ENCODE measurements around the gene SNX32.
A peak's percentile ranks its signal among the peaks of the same experiment; 100 is the strongest.

SNX32 gene

DNA sequence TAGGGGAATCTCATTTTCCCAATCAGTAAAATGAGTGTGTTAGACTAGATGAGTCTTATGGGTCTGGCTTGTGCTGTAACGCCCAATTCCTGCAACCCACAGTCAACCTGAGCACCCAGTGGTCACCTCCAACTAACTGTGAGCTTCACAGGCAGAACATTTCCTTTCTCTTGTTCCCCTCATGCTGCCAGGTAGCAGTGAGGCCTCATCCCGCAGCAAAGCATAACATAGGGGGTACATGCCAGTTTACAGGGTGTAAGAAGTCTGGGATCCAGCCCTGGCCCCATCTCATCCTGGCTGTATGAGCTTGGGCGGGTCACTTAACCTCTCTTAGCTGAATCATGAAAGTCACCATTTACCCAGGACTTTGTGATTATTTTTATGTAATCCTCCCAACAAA is 35.1 kb downstream of the SNX32 start:
- no peak for DNase-seq (ENCODE audit: low spot score)

DNA sequence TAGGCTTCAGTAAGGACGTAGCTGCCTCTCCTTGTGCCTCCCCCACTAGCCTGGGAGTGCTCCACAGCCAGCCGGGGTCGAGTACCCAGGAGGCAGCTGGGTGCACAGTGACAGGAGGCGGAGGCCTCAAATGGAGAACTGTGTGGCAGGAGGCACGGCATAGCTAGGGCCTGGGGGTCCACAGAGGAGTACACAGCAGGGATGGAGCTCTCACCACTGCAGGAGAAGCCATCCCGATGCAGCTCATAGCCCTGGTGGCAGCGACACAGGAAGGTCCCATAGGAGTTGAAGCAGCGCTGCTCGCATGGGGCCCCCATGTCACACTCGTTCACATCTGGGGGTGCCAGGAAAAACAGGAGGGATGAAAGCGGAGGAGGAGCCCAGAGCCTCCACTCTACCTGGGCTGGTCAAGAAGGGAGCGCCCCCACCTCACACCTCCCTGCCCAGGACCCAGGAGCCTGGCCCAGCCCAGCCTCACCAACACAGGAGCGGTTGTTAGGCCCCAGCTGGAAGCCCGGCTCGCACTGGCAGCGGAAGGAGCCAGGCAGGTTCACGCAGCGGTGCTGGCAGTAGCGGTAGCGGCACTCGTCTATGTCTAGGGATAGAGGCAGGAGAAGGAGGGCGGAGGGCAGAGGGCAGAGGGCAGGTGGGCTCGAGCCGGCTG is 36.0 kb downstream of the SNX32 start:
- DNase-seq (ENCODE audit: low spot score), result no peak

DNA sequence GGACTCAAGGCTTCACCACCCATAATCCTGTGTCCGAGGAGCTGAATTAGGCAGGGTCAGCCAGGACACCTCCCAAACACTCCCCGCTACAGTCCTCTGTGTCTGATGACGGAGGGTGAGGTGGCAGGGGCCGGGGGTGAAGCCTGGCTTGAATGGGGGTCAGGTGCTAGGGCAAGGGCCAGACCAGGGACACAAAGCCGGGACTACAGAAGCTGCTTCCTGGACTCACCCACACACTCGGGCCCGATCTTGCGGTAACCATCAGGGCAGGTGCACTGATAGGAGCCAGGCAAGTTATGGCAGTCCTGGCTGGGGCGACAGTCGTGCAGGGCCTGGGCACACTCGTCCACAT is 36.5 kb downstream of the SNX32 start:
- no peak for DNase-seq (ENCODE audit: low spot score)

DNA sequence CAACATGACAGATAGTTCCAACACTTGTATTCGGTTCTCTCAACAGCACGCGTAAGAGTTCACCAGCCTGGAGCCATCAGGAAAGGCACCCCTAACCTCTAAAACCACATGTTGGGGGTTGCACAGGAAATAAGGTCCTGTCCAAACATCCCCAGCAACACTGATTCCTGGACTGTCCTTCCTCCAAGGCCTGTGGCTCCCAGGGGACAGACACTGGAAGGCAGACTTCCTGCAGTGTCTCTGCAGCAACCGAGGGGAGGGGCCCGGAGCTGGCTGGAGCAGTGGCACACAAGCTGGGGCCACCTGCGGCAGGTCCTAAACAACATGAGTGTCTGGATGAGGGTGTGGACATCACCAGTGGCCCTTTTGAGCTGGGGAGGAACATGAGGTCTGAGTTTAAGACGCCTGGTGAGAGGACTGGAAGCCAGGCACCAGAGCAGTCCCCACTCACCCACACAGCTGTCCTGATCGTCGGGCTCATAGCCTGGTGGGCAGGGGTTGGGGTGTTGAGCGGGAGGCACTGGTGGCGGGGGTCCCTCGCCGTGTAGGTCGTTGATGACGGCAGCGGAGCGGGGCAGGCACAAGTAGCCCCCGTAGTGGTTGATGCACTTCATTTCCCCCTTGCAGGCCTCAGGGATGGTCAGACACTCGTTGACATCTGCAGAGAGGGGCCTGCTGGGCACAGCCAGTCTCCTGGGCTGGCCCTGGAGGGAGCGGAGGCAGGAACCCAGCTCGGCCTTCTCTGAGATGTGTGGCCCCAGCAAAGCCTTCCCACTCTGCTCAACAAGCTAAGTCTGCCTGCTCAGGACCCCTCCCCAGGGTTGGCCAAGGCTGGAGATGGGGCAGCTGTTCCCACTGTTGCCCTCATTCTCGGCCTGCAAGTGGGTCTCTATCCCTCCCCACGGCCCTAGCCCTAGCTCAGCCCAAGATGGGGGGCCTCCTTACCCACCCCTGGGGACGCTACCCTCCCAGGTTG is 37.2 kb downstream of the SNX32 start:
- no peak for DNase-seq (ENCODE audit: low spot score)

DNA sequence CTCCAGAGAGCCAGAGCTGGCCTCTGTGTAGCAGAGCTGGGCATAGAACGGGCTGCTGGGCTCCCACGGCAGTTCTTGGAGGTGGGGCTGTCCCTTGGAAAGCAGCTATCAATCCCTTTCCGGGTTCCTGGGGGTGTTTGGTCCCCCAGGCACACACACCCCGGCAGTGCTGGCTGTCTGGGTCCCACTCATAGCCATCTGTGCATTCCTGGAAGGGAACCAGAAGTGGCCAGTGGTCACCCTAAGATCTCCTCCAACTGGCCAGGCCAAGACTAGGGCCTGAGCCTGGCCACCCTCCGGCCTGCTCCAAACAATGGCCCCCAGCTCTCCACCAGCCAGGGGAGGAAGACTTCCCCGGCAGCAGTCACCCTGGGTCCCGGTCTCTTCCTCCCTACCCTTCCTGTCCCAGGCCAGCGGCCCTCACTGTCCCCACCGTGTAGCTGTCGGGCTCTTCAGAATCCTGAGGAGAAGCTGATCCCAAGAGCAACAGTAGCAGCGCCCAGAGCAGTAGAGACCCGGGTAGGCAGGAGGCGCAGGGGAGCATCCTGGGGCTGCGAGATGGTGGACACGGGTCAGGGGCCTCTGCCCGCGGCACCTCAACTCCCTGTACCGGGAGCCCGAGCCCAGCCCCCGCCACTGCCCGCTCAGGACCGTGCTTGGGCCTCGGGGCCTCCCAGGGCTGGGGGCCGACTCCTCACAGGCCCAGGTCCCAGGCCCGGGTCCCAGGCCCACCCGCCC is 38.2 kb downstream of the SNX32 start:
- DNase-seq (ENCODE audit: low spot score), result no peak

DNA sequence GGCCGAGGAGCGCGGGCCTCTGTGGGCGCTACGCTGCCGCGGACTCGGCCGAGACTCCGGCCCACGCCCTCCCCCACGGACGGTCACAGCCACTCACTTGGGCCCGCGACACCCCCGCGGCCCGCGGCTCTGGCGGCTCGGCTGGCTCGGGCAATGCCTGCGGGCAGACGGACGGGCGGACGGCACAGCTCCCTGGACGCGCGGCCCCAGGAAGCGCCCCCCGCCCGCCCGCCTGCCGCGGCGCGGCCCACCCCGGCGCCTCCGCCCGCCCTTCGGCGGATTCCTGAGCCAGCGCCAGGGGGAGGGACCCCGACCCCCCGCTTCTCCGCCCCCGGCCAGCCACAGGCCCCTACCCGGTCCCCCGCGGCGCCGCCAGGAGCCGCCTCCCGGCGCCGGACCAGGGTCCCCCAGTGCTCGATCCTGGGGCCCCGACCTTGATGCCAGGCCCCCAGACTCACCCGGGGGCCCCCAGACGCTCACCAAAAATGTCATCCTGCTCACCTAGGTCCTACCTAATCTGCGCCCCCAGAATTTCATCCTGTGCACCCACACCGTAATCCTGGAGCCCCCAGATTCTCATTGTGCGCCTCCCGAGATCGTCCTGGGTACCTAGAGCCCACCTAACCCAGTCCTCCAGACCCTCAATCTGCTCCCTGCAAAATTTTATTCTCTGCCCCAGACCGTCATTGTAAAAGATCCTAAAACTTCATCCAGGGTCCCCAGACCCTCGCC is 39.0 kb downstream of the SNX32 start, which contains the start of gene EFEMP2:
Gene EFEMP2 (minus strand): TSS at position 215 of the 732 bp plus-strand sequence. CDS start 446 bp downstream, outside the sequence.
- DNase-seq (ENCODE audit: low spot score), result no peak

DNA sequence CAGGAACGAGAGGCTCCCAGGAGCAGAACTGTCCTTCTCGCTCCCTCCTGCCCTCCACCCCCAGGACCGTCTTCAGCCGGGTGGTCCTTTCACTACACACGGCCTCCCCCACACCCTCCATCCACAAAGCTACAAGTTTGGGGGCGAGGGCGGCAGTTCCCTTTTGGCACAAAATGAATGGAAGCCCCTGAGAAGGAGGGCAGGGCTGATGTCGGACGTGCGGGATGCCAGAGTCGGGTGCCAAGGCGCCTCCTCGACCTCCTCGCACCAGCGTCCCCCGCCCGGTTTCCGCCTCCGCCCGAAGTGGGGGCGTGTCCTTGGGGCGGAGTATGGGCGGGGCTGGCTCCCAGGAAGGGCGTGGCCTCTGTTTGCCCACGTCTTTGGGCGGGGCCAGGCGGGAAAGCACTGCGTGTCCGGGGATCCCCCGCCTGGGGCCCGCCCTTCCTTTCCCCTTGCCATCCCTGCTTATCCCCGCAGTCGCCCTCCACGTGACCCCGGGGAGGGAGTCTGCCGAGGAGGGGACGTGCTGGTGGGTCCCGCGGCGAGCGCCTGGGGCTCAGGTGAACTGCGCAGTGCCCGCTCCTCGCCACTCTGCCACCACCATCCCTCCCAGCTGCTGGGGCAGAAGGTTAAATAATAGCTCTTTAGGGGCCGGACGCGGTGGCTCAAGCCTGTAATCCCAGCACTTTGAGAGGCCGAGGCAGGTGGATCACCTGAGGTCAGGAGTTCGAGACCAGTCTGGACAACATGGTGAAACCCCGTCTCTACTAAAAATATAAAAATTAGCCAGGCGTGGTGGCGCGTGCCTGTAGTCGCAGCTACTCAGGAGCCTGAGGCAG is 39.8 kb downstream of the SNX32 start:
- peak; percentile 96 for DNase-seq (ENCODE audit: low spot score)

DNA sequence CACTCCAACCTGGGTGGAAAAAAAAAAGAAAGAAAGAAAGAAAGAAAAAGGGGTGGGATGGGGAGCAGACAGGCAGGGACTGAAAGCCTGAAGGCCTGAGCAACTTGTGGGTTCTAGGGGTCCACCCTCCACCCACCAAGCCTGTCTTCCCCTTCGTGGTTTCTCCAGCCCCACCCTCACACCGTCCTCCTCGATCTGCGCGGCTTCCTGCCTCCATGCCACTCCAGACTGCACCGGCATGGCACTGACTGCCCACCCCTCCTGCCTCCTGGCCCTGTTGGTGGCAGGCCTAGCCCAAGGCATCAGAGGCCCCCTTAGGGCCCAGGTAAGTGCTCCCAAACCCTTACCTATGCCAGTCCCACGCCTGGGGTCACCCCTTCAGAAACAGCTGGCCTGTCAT is 45.9 kb downstream of the SNX32 start, which contains the start of gene CTSW:
Gene CTSW (plus strand): TSS at position 221 of the 400 bp plus-strand sequence. CDS start 18 bp downstream, at position 239.
- DNase-seq (ENCODE audit: low spot score), result no peak

DNA sequence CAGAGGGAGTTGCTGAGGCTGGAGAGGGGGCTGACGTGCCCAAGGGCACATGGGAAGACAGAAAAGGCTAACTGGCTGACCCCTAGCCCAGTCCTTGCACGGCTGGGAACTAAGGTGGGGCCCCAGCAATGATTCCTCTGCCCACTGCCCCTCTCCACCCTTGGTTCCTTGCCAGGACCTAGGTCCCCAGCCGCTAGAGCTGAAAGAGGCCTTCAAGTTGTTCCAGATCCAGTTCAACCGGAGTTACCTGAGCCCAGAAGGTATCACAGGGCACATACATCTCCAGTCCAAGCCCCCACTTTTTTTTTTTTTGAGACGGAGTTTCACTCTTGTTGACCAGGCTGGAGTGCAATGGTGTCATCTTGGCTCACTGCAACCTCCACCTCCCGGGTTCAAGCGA is 46.3 kb downstream of the SNX32 start:
- DNase-seq (ENCODE audit: low spot score), result no peak

DNA sequence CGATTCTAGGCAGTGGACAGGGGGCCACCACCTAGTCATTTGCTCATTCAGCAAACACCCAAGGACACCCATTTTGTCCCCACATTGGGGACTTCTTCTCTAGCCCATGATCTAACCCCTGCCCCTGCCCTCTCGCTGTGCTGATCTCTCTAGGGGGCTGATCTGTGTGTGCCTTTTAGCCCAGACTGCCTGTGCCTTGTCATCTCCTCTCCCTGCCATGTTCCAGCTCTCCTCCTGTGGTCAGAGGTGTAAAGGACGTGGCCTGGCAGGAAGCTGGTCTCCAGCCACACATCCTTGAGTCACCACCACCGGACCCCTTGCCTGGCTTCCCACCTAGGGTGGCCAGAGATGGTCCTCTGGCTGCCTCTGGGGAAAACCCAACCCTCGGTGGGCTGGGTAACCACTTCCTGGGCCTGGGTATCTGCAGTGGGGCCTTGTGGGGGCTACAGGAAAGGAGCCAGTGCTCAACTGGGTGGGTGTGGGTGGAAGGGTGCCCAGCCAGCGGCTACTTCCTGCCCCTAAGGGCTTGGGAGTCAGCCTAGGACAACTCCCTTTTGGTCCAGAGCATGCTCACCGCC is 47.2 kb downstream of the SNX32 start:
- DNase-seq (ENCODE audit: low spot score), result no peak

DNA sequence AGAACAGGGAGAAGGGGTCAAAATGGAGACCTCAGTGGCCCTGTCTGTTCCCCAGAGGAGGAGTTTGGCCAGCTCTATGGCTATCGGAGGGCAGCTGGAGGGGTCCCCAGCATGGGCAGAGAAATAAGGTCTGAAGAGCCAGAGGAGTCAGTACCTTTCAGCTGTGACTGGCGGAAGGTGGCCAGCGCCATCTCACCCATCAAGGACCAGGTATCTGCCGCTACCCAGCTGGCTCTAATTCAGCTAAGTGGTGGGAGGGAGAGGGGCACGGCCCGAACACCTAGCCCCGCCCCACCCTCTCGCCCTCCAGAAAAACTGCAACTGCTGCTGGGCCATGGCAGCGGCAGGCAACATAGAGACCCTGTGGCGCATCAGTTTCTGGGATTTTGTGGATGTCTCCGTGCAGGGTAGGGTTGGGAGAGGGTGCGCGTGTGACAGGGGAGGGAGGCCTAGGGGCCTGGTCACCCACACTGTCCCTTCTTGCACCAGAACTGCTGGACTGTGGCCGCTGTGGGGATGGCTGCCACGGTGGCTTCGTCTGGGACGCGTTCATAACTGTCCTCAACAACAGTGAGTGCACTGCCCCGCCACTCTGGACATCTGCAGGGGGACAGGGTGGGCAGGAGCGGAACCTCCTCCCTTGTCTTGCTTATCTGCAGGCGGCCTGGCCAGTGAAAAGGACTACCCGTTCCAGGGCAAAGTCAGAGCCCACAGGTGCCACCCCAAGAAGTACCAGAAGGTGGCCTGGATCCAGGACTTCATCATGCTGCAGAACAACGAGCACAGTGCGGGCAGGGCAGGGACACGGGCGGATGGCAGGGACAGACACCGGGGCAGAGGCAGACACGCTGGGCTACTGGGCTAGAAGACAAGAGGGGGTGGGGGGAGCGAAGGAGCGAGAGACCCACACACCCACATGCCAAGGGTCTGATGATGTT is 48.6 kb downstream of the SNX32 start:
- no peak for DNase-seq (ENCODE audit: low spot score)

DNA sequence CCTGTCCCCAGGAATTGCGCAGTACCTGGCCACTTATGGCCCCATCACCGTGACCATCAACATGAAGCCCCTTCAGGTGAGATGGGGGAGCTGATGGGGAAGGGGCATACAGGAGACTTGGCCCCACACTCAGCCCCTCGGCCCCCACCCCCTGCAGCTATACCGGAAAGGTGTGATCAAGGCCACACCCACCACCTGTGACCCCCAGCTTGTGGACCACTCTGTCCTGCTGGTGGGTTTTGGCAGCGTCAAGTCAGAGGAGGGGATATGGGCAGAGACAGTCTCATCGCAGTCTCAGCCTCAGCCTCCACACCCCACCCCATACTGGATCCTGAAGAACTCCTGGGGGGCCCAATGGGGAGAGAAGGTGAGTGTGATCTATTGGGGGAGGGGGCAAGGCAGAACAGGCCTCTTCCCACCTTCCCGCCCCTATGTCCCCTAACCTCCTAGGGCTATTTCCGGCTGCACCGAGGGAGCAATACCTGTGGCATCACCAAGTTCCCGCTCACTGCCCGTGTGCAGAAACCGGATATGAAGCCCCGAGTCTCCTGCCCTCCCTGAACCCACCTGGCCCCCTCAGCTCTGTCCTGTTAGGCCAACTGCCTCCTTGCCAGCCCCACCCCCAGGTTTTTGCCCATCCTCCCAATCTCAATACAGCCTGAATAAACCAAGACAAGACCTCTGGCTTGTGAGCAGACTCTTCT is 49.4 kb downstream of the SNX32 start:
- DNase-seq (ENCODE audit: low spot score), result no peak

DNA sequence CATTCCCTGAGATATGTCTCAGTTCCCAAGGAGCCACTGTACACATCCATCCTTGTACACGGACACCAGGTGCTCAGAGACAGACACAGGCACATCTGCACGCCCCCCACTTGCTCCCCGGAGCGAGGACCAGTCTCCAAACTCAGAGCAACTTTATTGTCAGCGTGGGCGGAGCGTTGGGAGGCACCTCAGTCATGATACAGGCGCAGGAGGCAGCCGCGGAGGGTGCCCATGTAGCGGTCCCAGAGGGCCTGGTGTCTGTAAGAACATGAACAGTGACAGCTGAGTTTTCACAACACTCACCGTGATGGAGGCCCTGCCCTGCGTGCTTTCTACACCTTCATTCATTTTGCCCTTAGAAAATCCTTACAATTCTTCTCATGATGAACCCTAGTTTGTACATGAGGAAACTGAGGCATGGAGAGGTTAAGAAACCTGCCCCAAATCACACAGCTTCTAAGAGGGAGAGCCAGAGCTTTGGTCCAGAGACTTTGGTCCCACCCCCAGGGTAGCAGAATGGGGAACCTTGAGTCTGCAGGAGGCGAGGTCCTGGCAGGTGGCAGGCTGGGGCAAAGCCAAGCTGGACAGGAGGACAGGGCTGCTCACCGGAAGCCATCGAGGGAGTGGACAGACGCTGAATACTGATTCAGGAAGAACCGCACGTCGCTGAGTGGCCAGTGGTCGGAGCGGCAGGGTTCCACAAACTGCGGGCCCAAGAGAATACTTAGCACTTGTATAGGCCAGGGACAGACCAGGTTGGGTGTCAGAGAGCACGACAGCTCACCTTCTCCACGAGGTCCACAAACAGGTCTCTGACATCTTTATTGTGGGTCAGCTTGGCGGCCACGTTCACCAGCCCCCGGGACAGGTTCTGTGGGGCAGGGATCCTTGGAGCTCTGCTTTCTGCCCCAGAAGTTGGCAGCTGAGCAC is 50.3 kb downstream of the SNX32 start:
- no peak for DNase-seq (ENCODE audit: low spot score)

DNA sequence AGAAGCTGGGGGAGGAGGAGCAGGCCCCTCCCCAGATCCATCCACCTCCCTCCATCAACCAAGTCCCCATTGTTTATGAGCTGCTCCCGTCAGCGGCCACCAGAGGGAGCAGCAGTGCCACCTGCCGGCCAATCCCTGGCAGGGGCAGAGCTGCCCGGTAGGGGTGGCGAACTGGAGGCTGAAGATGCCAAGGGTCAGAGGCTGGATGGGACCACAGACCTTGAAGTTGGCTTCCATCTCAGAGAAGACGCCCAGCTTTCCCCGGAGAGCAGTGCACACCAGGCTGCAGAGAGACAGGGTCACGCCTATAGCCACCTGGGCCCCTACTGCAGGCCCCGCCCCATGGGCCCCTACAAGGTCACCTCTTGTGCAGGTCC is 50.9 kb downstream of the SNX32 start:
- peak; percentile 87 for DNase-seq (ENCODE audit: low spot score)

DNA sequence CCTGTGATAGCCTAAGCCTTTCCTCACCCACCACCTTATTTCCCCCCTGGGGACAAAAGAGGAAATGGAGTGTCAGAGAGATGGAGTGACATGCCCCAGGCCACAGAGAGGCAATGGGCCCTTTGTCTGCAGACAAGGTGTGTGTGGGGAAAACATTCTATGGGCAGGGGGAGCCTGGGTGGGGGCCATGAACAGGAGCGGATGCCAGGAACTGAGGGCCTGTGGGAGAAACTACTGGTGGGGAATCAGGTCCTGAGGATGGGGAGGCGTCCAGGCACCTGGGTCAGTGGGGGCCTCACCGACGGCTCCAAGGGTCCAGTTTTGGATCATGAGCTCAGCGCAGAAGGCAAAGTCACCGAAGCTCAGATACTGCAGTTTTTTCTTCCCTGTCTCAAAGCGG is 51.5 kb downstream of the SNX32 start:
- no peak for DNase-seq (ENCODE audit: low spot score)

DNA sequence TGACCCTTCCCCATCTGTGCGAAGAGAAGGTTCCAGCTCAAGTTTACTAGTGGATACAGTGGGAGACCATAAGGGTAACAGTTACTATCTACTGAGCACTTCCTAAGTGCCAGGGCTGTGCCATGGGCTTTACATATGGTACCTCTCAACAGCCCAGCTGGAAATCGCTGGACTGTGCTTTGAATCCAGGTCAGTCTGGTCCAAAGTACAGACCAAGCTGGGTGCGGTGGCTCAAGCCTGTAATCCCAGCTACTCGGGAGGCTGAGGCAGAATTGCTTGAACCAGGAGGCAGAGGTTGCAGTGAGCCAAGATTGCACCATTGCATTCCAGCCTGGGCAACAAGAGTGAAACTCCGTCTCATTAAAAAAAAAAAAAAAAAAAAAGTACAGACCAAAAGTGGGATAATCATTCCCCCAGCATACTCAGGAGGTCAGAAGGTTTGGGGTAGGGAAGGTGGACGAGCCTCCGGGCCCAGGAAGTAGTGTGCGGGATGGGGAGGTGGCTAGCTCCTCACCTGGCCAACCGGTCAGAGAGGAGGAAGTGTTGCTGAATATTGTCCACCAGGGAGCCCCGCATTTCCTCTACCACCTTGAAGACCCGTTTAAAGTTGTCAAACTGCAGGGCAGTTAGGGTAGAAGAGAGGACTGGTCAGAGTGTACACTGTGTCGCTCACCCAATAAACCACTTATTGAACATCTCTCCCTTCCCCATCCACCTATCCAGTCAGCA is 52.2 kb downstream of the SNX32 start:
- DNase-seq (ENCODE audit: low spot score), result no peak
